Measurements from ENCODE around the gene FBXO36.

DNA sequence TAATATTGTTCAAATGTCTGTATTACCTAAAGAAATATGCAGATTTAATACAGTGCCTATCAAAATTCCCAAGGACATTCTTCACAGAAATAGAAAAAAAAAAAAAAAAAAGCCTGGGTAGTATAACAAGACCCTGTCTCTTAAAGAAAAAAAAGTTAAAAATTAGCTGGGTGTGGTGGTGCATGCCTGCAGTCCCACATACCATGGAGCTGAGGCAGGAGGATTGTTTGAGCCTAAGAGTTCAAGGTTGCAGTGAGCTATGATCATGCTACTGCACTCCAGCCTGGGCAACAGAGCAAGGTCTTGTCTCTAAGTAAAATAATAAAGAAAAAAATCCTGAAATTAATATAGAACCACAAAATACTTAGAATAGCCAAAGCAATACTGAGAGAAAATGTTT, 94.5 kb downstream of the FBXO36 start:
- TF ChIP-seq, protein P1, sequence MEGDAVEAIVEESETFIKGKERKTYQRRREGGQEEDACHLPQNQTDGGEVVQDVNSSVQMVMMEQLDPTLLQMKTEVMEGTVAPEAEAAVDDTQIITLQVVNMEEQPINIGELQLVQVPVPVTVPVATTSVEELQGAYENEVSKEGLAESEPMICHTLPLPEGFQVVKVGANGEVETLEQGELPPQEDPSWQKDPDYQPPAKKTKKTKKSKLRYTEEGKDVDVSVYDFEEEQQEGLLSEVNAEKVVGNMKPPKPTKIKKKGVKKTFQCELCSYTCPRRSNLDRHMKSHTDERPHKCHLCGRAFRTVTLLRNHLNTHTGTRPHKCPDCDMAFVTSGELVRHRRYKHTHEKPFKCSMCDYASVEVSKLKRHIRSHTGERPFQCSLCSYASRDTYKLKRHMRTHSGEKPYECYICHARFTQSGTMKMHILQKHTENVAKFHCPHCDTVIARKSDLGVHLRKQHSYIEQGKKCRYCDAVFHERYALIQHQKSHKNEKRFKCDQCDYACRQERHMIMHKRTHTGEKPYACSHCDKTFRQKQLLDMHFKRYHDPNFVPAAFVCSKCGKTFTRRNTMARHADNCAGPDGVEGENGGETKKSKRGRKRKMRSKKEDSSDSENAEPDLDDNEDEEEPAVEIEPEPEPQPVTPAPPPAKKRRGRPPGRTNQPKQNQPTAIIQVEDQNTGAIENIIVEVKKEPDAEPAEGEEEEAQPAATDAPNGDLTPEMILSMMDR (IDR thresholded peaks at IDR 0.05; ENCODE audit: low read depth, low read length, missing input control) = no peak
- TF ChIP-seq TAF1 (conservative IDR thresholded peaks at IDR 0.05) = no peak
- no peak for TF ChIP-seq YY1 (IDR thresholded peaks at IDR 0.05)
- no peak for TF ChIP-seq HNF4A (conservative IDR thresholded peaks at IDR 0.05)
- TF ChIP-seq, protein P2, sequence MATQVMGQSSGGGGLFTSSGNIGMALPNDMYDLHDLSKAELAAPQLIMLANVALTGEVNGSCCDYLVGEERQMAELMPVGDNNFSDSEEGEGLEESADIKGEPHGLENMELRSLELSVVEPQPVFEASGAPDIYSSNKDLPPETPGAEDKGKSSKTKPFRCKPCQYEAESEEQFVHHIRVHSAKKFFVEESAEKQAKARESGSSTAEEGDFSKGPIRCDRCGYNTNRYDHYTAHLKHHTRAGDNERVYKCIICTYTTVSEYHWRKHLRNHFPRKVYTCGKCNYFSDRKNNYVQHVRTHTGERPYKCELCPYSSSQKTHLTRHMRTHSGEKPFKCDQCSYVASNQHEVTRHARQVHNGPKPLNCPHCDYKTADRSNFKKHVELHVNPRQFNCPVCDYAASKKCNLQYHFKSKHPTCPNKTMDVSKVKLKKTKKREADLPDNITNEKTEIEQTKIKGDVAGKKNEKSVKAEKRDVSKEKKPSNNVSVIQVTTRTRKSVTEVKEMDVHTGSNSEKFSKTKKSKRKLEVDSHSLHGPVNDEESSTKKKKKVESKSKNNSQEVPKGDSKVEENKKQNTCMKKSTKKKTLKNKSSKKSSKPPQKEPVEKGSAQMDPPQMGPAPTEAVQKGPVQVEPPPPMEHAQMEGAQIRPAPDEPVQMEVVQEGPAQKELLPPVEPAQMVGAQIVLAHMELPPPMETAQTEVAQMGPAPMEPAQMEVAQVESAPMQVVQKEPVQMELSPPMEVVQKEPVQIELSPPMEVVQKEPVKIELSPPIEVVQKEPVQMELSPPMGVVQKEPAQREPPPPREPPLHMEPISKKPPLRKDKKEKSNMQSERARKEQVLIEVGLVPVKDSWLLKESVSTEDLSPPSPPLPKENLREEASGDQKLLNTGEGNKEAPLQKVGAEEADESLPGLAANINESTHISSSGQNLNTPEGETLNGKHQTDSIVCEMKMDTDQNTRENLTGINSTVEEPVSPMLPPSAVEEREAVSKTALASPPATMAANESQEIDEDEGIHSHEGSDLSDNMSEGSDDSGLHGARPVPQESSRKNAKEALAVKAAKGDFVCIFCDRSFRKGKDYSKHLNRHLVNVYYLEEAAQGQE (IDR thresholded peaks at IDR 0.05) = no peak
- TF ChIP-seq RXRA (IDR thresholded peaks at IDR 0.05) = no peak
- TF ChIP-seq SP1 (IDR thresholded peaks at IDR 0.05) = no peak
